Neural cell (in vitro differentiated cells): Measurements from ENCODE around the gene FARSA. TPM values are rescaled to one million over a fixed set of nuclear protein-coding genes. Genes with fewer than 3 reads are reported as not detected.

ENCODE experiments used
- H2AFZ ChIP-seq: fragments of 200-600, 300-800 bp; sonication (generic), shearing (Covaris generic); 2 replicates; pipeline ENCODE4 v1.6.0; 2014; ENCODE audit warnings: low read depth, mild to moderate bottlenecking, antibody characterized with exemption, low read length, moderate library complexity
- H3F3A ChIP-seq: fragments of 200-600 bp; shearing (Covaris generic); 2 replicates; pipeline ENCODE4 v1.6.1; 2016; ENCODE audit warnings: mild to moderate bottlenecking, moderate library complexity, mixed read lengths, antibody characterized with exemption, low read length; ENCODE audit not compliant: insufficient read depth, poor library complexity, severe bottlenecking
- H3K27ac ChIP-seq: fragments of 200-600, 300-800 bp; sonication (generic), shearing (Covaris generic); 2 replicates; pipeline ENCODE4 v1.5.1; 2014; ENCODE audit warnings: mild to moderate bottlenecking, low read length, moderate library complexity
- H3K27me3 ChIP-seq: fragments of 300-800, 200-600 bp; sonication (generic), shearing (Covaris generic); 2 replicates; pipeline ENCODE4 v1.6.0; 2014; ENCODE audit warnings: mild to moderate bottlenecking, low read depth, low read length, moderate library complexity; ENCODE audit not compliant: insufficient read depth
- H3K36me3 ChIP-seq: fragments of 300-800, 200-600 bp; sonication (generic), shearing (Covaris generic); 2 replicates; pipeline ENCODE4 v1.5.1; 2014; ENCODE audit warnings: mild to moderate bottlenecking, antibody characterized with exemption, low read length, moderate library complexity; ENCODE audit not compliant: insufficient read depth
- H3K4me2 ChIP-seq: fragments of 300-800, 200-600 bp; sonication (generic), shearing (Covaris generic); 2 replicates; pipeline ENCODE4 v1.6.0; 2014; ENCODE audit warnings: mild to moderate bottlenecking, low read length
- H3K4me3 ChIP-seq: fragments of 300-800, 200-600 bp; sonication (generic), shearing (Covaris generic); 2 replicates; pipeline ENCODE4 v1.5.1; 2014; ENCODE audit warnings: mild to moderate bottlenecking, low read length, moderate library complexity
- H3K79me2 ChIP-seq: fragments of 200-600 bp; shearing (Covaris generic); replicated peaks from 2 replicates; pipeline ENCODE4 v1.6.0; 2014; ENCODE audit warnings: mild to moderate bottlenecking, low read length, moderate library complexity; ENCODE audit not compliant: insufficient read depth
- H3K9ac ChIP-seq: fragments of 300-800, 200-600 bp; sonication (generic), shearing (Covaris generic); 2 replicates; pipeline ENCODE4 v1.6.1; 2016; ENCODE audit warnings: mild to moderate bottlenecking, low read length, mixed read lengths
- H3K9me2 ChIP-seq: fragments of 200-600 bp; shearing (Covaris generic); 2 replicates; pipeline ENCODE4 v1.6.1; 2016; ENCODE audit warnings: mild to moderate bottlenecking, low read length, mixed read lengths; ENCODE audit not compliant: insufficient read depth
- H3K9me3 ChIP-seq: fragments of 200-600, 300-800 bp; sonication (generic), shearing (Covaris generic); 2 replicates; pipeline ENCODE4 v1.6.1; 2016; ENCODE audit warnings: mild to moderate bottlenecking, mixed run types, low read length, moderate library complexity, mixed read lengths
- H4K20me1 ChIP-seq: fragments of 200-600 bp; shearing (Covaris generic); 2 replicates; pipeline ENCODE4 v1.6.1; 2016; ENCODE audit warnings: mild to moderate bottlenecking, mixed run types; ENCODE audit not compliant: insufficient read depth
- EP300 ChIP-seq: fragments of 450-650 bp; conservative IDR thresholded peaks from 2 replicates; pipeline ENCODE4 v1.6.1; 2014; ENCODE audit warnings: antibody characterized with exemption, mild to moderate bottlenecking, moderate library complexity; ENCODE audit not compliant: poor library complexity, severe bottlenecking
- EZH2 ChIP-seq: fragments of 200-600, 300-800 bp; shearing (Covaris generic), sonication (generic); IDR thresholded peaks from 2 replicates; pipeline ENCODE4 v1.6.1; 2014; ENCODE audit warnings: antibody characterized with exemption, low read length, borderline replicate concordance, mild to moderate bottlenecking; ENCODE audit not compliant: insufficient read depth, poor library complexity, severe bottlenecking
- MXI1 ChIP-seq: fragments of 450-650 bp; conservative IDR thresholded peaks from 2 replicates; pipeline ENCODE4 v1.6.1; 2014; ENCODE audit warnings: antibody characterized with exemption, mild to moderate bottlenecking; ENCODE audit not compliant: poor library complexity, severe bottlenecking
- POLR2AphosphoS5 ChIP-seq: IDR thresholded peaks from 2 replicates; pipeline ENCODE4 v1.6.1; 2012
- RAD21 ChIP-seq: fragments of 450-650 bp; conservative IDR thresholded peaks from 2 replicates; pipeline ENCODE4 v1.6.1; 2014; ENCODE audit warnings: antibody characterized with exemption, mild to moderate bottlenecking, moderate library complexity
- SMC3 ChIP-seq: fragments of 450-650 bp; conservative IDR thresholded peaks from 2 replicates; pipeline ENCODE4 v1.6.1; 2014; ENCODE audit warnings: antibody characterized with exemption, mild to moderate bottlenecking, moderate library complexity; ENCODE audit not compliant: poor library complexity
- TAF1 ChIP-seq: IDR thresholded peaks from 2 replicates; pipeline ENCODE4 v1.6.1; 2012; ENCODE audit warnings: low read depth
- polyA minus RNA-seq: library from RNA; depleted of rRNA, polyadenylated mRNA; stranded (reverse); fragments of >200 nt; gene quantifications from 2 replicates; pipeline ENCODE4 v1.2.3, GENCODE V29; 2014
- polyA plus RNA-seq: library from polyadenylated mRNA; depleted of rRNA; stranded (reverse); fragments of >200 nt; gene quantifications from 2 replicates; pipeline ENCODE4 v1.2.3, GENCODE V29; 2014
- TF ChIP-seq, protein P1 (sequence below): IDR thresholded peaks from 2 replicates; pipeline ENCODE4 v1.6.1; 2012; ENCODE audit warnings: borderline replicate concordance
- TF ChIP-seq, protein P2 (sequence below): fragments of 450-650 bp; IDR thresholded peaks from 2 replicates; pipeline ENCODE4 v1.5.1; 2014; ENCODE audit warnings: antibody characterized with exemption, mild to moderate bottlenecking, moderate library complexity; ENCODE audit not compliant: poor library complexity, severe bottlenecking

Gene FARSA
- polyA plus RNA-seq (47.6 and 55.9 TPM in 2 replicates), polyA minus RNA-seq (39.6 and 50.6 TPM in 2 replicates)

DNA sequence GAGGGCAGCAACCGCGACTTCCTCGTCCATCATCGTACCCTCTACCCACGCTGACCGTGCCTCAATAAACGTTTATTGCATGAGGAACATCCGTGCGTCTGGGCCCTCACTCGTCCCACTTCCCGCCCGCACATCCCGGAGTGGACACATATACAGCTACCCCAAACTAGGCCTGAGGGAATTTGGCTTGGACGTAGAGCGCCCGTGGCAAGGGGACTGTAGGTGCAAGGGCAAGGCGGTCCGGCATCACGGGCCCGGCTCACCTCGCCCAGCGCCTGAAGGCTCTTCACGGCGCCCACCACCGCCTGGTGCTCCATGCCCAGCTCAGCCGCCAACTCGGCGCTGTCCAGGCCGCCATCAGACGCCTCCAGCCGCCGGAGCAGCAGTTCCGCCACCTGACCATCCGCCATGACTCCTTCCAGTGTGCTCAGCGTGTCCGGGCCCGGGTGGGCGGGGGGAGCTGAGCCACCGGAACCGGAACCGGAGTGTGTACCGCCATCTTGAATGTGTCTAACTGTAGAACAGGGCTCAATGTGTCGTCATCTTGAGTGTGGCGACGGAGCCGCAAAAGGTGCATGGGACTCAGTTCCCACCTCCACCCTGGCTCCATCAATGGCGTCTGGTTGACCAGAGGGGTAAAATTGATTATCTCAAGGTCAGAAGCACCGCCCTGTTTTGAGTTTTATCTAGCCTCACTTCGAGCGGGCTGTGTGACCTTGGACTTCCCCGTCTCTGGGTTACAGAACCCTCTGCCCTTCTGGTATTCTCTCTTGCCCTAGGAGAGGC lies at the start of gene FARSA:
FARSA (minus strand) TSS at position 425 of the 786 bp plus-strand sequence; CDS start at position 410, 15 bp downstream.
- no peaks in the 10 kb centered on the region for H3K27me3 ChIP-seq
- peak within 1 kb of the TSS; percentile 93 for H3K9ac ChIP-seq
- no peaks in the 10 kb centered on the region for H3K9me2 ChIP-seq
- no peaks in the 10 kb centered on the region for H3K36me3 ChIP-seq
- H3K4me3 ChIP-seq, result peak within 1 kb of the TSS; percentile 100
- H3K4me2 ChIP-seq, result peak within 1 kb of the TSS; percentile 75
- TF ChIP-seq SMC3, result no peak
- TF ChIP-seq POLR2AphosphoS5, result peak; percentile 100
- peak; percentile 96 for TF ChIP-seq MXI1
- no peak for TF ChIP-seq RAD21
- TF ChIP-seq, protein P1, sequence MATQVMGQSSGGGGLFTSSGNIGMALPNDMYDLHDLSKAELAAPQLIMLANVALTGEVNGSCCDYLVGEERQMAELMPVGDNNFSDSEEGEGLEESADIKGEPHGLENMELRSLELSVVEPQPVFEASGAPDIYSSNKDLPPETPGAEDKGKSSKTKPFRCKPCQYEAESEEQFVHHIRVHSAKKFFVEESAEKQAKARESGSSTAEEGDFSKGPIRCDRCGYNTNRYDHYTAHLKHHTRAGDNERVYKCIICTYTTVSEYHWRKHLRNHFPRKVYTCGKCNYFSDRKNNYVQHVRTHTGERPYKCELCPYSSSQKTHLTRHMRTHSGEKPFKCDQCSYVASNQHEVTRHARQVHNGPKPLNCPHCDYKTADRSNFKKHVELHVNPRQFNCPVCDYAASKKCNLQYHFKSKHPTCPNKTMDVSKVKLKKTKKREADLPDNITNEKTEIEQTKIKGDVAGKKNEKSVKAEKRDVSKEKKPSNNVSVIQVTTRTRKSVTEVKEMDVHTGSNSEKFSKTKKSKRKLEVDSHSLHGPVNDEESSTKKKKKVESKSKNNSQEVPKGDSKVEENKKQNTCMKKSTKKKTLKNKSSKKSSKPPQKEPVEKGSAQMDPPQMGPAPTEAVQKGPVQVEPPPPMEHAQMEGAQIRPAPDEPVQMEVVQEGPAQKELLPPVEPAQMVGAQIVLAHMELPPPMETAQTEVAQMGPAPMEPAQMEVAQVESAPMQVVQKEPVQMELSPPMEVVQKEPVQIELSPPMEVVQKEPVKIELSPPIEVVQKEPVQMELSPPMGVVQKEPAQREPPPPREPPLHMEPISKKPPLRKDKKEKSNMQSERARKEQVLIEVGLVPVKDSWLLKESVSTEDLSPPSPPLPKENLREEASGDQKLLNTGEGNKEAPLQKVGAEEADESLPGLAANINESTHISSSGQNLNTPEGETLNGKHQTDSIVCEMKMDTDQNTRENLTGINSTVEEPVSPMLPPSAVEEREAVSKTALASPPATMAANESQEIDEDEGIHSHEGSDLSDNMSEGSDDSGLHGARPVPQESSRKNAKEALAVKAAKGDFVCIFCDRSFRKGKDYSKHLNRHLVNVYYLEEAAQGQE, result peak; percentile 18
- TF ChIP-seq EZH2, result no peak
- TF ChIP-seq EP300, result no peak
- TF ChIP-seq, protein P2, sequence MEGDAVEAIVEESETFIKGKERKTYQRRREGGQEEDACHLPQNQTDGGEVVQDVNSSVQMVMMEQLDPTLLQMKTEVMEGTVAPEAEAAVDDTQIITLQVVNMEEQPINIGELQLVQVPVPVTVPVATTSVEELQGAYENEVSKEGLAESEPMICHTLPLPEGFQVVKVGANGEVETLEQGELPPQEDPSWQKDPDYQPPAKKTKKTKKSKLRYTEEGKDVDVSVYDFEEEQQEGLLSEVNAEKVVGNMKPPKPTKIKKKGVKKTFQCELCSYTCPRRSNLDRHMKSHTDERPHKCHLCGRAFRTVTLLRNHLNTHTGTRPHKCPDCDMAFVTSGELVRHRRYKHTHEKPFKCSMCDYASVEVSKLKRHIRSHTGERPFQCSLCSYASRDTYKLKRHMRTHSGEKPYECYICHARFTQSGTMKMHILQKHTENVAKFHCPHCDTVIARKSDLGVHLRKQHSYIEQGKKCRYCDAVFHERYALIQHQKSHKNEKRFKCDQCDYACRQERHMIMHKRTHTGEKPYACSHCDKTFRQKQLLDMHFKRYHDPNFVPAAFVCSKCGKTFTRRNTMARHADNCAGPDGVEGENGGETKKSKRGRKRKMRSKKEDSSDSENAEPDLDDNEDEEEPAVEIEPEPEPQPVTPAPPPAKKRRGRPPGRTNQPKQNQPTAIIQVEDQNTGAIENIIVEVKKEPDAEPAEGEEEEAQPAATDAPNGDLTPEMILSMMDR, result peak; percentile 22
- H3K27ac ChIP-seq, result peak within 1 kb of the TSS; percentile 81
- peak within 1 kb of the TSS; percentile 78 for H2AFZ ChIP-seq
- peaks cover 16% of the 10 kb centered on the region for H3K79me2 ChIP-seq
- H3F3A ChIP-seq, result no peaks in the 10 kb centered on the region
- no peaks in the 10 kb centered on the region for H4K20me1 ChIP-seq
- no peaks in the 10 kb centered on the region for H3K9me3 ChIP-seq

DNA sequence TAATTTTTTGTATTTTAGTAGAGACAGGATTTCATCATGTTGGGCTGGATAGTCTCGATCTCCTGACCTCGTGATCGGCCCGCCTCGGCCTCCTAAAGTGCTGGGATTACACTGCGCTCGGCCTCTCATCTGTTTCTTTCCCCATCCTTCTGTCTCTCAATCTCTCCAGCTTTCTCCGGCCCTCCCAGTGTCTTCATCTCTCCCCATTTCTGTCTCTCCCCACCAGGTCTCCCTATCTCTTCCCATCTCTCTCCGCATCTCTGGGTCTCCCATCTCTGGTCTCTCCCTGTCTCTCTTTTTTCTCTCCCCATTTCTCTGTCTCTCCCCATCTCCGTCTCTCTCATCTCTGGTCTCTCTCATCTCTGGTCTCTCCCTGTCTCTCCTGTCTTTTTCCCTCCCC lies 49.6 kb upstream of the FARSA start:
- no peak for TF ChIP-seq RAD21
- no peak for TF ChIP-seq SMC3
- TF ChIP-seq, protein P2, result no peak
- TF ChIP-seq EP300, result no peak
- no peak for TF ChIP-seq EZH2
- TF ChIP-seq TAF1, result no peak
- TF ChIP-seq, protein P1, result no peak
- no peak for TF ChIP-seq MXI1
- no peaks in the 10 kb centered on the region for H3F3A ChIP-seq
- no peak overlapping the region for H3K4me2 ChIP-seq
- H3K9me2 ChIP-seq, result no peaks in the 10 kb centered on the region
- H3K79me2 ChIP-seq, result no peaks in the 10 kb centered on the region
- peaks cover 11% of the 10 kb centered on the region for H3K27me3 ChIP-seq
- H3K27ac ChIP-seq, result no peak overlapping the region
- peak overlapping the region; percentile 51 for H3K4me3 ChIP-seq
- H3K9me3 ChIP-seq, result no peaks in the 10 kb centered on the region
- H3K36me3 ChIP-seq, result no peaks in the 10 kb centered on the region
- no peaks in the 10 kb centered on the region for H4K20me1 ChIP-seq
- peak overlapping the region; percentile 48 for H3K9ac ChIP-seq
- peak overlapping the region; percentile 60 for H2AFZ ChIP-seq
